ENCODE measurements around the gene CCDC148. TPM values are rescaled to one million over a fixed set of nuclear protein-coding genes. Genes with fewer than 3 reads are reported as not detected.
"Not testable (repeated sequence)": the region's sequence is repeated elsewhere in the genome, so short reads cannot be mapped to it uniquely, and the experiment has no call there.

CCDC148 gene
- total and polyA plus RNA-seq, 4 donors: 0.02 to 0.42 (median 0.31) TPM

GRCh38 chr2:158478237-158478636 is 21.7 kb upstream of the CCDC148 start:
- no peak overlapping the region for H3K9ac ChIP-seq (ENCODE audit: low read depth in 1 of 2, low read length in 2 of 2)
- H3K4me3 ChIP-seq (ENCODE audit: low read depth in 1 of 3, low read length in 3 of 3): no peak overlapping the region
- H3K27me3 ChIP-seq (ENCODE audit: control insufficient read depth in 4 of 4, insufficient read depth in 4 of 4, low read length in 3 of 4): no peaks in the 10 kb centered on the region
- peaks cover 0 to 3% (median 0%) of the 10 kb centered on the region in 4 donors for H3K36me3 ChIP-seq (ENCODE audit: control insufficient read depth in 4 of 4, insufficient read depth in 3 of 4, low read depth in 1 of 4, low read length in 3 of 4)
- WGBS: 78% methylated on average over 6 of the region's 6 CpGs
- H3K27ac ChIP-seq (ENCODE audit: low read depth in 1 of 2, low read length in 2 of 2): no peak overlapping the region
- H3K4me1 ChIP-seq (ENCODE audit: control insufficient read depth in 4 of 4, insufficient read depth in 4 of 4, low read length in 3 of 4): peaks cover 0 to 5% (median 1%) of the 10 kb centered on the region in 4 donors
- no peaks in the 10 kb centered on the region for H3K9me3 ChIP-seq (ENCODE audit: control insufficient read depth in 4 of 4, low read length in 3 of 4)
- no peak for DNase-seq (ENCODE audit: low spot score)
- TF ChIP-seq GABPA (IDR thresholded peaks at IDR 0.05 in 1 of 2, conservative IDR thresholded peaks at IDR 0.05 in 1 of 2): no peak
- no peak for TF ChIP-seq SP1 (IDR thresholded peaks at IDR 0.05)
- no peak for TF ChIP-seq MAX (IDR thresholded peaks at IDR 0.05)
- TF ChIP-seq TAF1 (conservative IDR thresholded peaks at IDR 0.05): no peak
- no peak for TF ChIP-seq CTCF (IDR thresholded peaks at IDR 0.05; ENCODE audit: low read depth, low read length, missing input control)

DNA sequence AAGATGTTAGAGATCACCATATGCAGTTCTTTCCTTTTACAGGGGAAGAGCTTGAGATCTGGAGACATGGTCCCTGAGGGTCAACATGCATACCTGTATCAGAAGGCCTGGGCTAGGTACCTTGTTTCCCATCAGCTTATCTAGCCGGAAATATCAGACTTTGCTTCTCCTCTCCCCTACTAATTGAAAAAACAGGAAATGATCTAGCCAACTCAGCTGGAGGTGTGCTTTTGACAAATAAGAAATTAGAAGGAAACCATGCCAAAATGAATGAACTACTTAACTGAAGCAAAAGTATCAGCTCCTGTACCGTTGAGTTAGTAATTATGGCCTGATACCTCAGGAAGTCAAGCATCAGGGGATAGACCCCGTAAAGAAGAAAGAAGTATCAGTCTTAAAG is 20.6 kb upstream of the CCDC148 start:
- H3K27ac ChIP-seq (ENCODE audit: low read depth in 1 of 2, low read length in 2 of 2): no peak overlapping the region
- TF ChIP-seq TAF1 (conservative IDR thresholded peaks at IDR 0.05) (no peak), JUND (IDR thresholded peaks at IDR 0.05) (no peak), EGR1 (IDR thresholded peaks at IDR 0.05; ENCODE audit: low read depth in 2 of 2) (no peak), ATF3 (IDR thresholded peaks at IDR 0.05) (no peak), HNF4A (conservative IDR thresholded peaks at IDR 0.05) (no peak), NR2F2 (IDR thresholded peaks at IDR 0.05) (no peak), SP1 (IDR thresholded peaks at IDR 0.05) (no peak), GABPA (IDR thresholded peaks at IDR 0.05 in 1 of 2, conservative IDR thresholded peaks at IDR 0.05 in 1 of 2) (no peak), YY1 (IDR thresholded peaks at IDR 0.05) (no peak), HNF4G (IDR thresholded peaks at IDR 0.05) (no peak)
- WGBS: 78% methylated on average over 3 of the region's 3 CpGs

DNA sequence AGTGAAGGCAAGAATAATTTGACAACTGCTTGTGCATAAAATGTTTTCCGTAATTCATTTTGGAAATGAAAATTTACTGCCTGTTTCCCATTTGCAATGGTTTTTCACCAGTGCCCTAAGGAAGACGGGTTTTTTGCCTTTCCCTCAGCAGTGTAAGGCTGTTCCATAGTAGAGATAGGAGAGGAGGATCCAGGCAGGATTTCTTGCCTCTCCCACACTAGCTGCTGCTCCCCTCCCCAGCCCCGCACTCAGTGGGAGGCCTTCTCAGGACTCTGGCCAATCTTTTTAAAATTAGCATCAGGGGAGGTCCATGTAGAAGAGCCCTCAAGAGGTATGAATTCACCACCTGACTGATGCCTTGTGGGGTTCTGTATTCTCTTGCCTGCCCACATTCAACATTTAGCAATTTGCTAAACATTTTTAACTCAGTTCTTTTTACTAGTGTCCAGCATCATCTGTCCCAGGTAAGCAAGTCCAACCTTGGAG is 18.0 kb upstream of the CCDC148 start:
- WGBS: over 99% methylated on average over 3 of the region's 3 CpGs
- not testable (repeated sequence) for H3K27me3 ChIP-seq (ENCODE audit: control insufficient read depth in 4 of 4, insufficient read depth in 4 of 4, low read length in 3 of 4)

More for the DNA sequence above, 20.6 kb upstream of the CCDC148 start:
- no peaks in the 10 kb centered on the region for H3K9me3 ChIP-seq (ENCODE audit: control insufficient read depth in 4 of 4, low read length in 3 of 4)
- H3K4me3 ChIP-seq (ENCODE audit: low read depth in 1 of 3, low read length in 3 of 3): no peak overlapping the region
- DNase-seq (ENCODE audit: low spot score): no peak
- H3K27me3 ChIP-seq (ENCODE audit: control insufficient read depth in 4 of 4, insufficient read depth in 4 of 4, low read length in 3 of 4): no peaks in the 10 kb centered on the region
- no peak overlapping the region for H3K9ac ChIP-seq (ENCODE audit: low read depth in 1 of 2, low read length in 2 of 2)
- H3K36me3 ChIP-seq (ENCODE audit: control insufficient read depth in 4 of 4, insufficient read depth in 3 of 4, low read depth in 1 of 4, low read length in 3 of 4): peaks cover 0 to 3% (median 0%) of the 10 kb centered on the region in 4 donors
- H3K4me1 ChIP-seq (ENCODE audit: control insufficient read depth in 4 of 4, insufficient read depth in 4 of 4, low read length in 3 of 4): peaks cover 0 to 5% (median 1%) of the 10 kb centered on the region in 4 donors

More for the DNA sequence above, 18.0 kb upstream of the CCDC148 start:
- not testable (repeated sequence) for H3K36me3 ChIP-seq (ENCODE audit: control insufficient read depth in 4 of 4, insufficient read depth in 3 of 4, low read depth in 1 of 4, low read length in 3 of 4); H3K4me1 ChIP-seq (ENCODE audit: control insufficient read depth in 4 of 4, insufficient read depth in 4 of 4, low read length in 3 of 4); H3K27ac ChIP-seq (ENCODE audit: low read depth in 1 of 2, low read length in 2 of 2); H3K9ac ChIP-seq (ENCODE audit: low read depth in 1 of 2, low read length in 2 of 2); H3K9me3 ChIP-seq (ENCODE audit: control insufficient read depth in 4 of 4, low read length in 3 of 4); DNase-seq (ENCODE audit: low spot score); H3K4me3 ChIP-seq (ENCODE audit: low read depth in 1 of 3, low read length in 3 of 3)
